HG03457 (cell line): ENCODE measurements around the gene PTPRJ.

Source experiments
- ATAC-seq: cut with Tn5 transposase; IDR thresholded peaks from one replicate; pipeline ENCODE4 v1.9.1; 2021; ENCODE audit warnings: moderate number of reproducible peaks; ENCODE audit not compliant: unreplicated experiment

The PTPRJ gene

DNA sequence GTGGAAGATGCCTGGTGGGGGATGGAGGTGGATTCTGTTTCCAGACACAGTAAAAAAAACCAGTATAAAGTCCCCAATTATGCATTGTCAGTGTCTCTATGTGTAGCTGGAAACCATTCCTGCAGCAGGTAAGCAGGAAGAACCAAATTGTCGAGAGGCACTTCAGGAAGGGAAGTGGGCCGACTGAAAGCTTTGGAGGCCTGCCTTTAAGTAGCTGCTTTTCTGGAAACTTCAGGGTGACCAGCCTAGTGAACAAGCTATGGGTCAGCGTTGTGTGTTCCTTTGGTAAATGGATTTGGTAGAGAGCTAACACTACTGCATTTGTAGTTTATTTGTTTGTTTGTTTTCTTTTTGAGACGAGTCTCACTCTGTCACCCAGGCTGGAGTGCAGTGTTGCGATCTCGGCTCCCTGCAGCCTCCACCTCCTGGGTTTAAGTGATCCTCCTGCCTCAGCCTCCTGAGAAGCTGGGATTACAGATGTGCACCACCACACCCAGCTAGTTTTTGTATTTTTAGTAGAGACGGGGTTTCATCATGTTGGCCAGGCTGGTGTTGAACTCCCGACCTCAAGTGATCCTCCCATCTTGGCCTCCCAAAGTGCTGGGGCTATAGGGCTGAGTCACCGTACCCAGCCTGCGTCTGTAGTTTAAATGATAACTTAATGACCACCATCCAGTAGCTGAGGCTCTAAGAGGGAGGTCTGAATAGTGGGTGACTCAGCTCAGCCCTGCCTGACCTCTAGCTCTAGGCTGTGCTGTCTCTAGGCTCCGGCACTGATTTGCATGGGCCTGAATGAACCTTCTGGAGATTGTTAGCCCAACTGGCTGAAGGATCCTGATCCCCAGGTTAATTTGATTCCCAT is 12.8 kb downstream of the PTPRJ start:
- ATAC-seq, result no peak

DNA sequence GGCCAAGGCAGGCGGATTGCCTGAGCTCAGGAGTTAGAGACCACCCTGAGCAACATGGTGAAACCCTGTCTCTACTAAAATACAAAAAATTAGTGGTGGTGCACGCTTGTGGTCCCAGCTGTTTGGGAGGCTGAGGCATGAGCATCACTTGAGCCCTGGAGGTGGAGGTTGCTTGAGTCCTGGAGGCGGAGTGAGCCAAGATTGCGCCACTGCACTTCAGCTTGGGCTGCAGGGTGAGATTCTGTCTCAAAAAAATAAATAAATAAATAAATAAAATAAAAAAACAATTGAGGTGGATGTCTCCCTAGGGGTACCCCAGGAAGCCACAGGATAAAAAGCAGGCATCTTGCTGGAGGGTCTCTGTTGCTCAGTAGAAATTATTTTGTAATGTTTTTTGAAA is 14.1 kb downstream of the PTPRJ start:
- ATAC-seq, result no peak

DNA sequence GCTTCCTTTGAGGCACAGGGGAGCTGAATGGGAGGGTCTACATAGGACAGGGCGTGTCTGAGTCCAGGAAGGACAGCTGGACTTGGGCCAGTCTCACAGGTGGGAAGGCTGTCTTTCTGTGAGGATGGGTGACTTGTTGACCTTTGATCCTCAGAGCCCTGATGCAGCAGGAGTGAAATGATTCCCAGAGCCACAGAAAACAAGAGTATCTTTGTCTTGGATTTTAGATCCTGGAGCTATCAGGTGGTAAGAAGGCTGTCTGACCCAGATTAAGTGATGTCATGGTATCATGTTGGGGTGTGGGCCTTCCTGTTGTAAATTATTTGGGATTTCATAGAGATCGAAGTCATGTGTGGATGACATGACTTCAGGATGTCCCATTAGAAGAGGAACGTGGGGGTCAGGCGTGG is 15.0 kb downstream of the PTPRJ start:
- no peak for ATAC-seq

DNA sequence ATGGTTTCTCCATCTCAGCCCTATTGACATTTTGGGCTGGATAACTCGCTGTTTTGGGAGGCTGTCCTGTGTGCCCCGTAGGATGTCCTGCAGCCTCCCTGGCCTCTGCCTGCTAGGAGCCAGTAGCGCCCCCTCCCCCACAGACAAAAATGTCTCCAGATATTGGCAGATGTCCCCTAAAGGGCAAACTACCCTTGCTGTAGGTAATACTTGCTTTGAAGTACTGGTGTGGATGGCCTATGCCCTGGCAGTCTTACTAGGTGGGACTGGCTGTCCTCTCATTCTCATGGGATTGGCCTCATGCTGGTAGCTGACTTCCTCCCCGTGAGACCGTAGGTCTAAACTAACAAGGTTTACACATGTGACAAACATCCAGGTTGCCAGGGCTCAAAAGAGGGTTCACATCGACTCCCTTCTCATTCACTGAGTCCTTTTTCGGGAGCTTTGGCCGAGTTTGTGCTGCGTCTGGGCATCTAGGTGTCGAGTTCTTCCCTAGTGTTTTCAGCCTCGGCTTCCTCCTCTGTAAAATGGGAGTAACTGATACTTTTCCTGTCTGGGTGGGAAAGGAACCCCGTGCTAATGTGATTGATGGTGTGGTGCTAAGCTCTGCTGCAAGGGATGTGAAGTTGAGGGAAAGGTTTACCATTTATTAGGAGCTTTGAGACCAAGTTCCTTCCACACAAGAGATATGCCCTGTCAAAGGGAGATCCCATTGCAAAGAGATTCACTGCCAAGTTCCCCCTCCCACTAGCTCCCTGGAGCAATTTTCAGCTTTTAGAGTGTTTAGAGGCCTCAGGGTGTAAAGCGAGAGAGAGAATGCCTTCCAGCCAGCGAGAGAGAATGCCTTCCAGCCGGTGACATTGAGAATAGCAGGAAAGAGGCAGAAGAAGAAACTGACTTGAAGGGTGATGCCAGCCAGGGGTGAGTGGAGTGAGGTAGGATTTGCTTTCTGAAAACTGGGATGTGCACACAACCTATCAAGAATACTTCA is 17.0 kb downstream of the PTPRJ start:
- ATAC-seq, result no peak

DNA sequence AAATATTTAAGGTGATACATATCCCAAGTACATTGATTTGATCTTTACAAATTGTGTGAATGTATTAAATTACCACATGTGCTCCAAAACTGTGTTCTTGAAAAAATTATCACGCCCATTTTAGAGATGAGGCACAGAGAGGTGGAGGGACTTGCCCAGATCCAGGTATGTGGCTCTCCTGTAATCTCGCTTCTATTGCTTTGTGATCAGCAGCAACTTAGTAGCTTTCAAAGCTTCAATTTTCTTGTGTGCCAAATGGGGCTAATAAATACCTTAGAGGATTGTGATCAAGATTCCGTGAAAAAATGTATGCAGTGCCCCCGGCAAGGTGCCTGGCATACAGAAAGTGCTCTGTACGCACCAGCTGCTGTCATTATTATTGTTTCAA is 18.0 kb downstream of the PTPRJ start:
- no peak for ATAC-seq

DNA sequence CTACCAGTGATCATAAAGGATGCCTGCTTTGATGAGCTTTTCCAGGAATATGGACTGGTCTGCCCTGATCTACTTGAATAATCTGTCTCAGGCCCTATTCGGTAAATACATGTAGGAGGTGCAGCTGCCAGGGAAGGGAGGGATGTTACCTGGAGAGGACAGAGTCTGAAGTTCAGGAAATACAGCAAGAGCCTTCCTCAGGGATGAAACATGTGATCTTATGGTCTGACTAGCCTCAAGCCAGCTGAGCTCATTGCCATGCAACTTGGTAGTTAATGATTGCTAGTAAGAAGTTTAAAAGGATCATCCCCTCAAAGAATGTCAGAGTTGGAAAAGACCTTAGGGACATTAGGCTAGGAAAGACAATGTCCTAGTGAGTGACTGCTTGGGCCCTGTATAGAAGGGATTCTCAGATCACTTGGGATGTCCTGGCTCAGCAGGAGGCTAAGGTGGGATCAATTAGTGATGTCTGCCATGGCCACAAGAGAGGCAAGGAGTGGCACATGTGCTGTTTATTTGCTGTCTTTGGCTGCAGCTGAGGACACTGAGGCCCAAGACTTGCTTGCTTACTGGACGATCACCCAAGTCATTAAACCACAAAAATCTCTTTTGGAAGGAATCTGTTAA is 18.5 kb downstream of the PTPRJ start:
- ATAC-seq, result no peak

DNA sequence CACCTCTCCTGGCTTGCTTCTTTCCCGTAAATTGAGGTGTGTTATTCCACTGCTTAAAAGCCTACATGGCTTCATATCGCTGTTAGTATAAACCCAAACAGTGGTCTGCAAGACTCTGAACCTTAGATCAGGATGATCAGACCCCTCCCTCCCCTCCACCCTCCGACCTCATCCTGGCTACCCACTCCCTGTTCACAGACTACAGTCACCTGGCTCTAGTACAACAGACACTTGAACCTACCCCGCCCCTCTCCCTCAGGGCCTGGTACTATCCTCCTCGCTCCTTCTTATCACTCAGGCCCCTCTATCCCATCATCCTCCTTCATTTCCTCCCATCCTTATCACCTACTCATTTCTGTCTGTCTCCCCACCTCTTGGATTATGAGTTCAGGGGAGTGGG is 20.1 kb downstream of the PTPRJ start:
- no peak for ATAC-seq

DNA sequence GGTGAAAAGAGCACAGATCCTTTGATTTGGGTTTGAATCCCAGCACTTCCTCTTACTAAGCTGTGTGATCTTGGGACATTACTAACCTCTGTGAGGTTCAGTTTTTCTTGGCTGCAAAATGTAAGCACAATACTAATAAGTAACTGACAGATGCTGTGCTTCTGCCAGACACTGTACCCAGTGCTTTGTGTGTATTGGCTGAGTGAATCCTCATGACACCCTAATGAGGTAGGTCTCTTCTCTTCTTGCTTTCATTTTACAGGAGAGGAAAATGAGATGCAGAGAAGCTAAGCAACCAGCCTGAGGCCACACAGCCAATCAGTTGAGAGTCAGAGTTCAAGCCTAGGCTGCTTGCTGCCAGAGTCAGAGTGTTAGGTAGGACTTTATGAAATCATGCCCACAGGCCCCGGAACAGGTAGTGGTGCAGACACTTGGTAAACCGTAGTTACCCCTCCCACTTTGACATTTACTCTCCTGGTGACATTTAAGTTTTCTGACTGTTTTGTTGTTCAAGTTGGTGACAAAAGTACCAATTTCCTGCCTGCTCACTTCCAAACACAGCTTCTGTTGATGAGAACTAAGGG is 21.2 kb downstream of the PTPRJ start:
- ATAC-seq, result peak; percentile 67

DNA sequence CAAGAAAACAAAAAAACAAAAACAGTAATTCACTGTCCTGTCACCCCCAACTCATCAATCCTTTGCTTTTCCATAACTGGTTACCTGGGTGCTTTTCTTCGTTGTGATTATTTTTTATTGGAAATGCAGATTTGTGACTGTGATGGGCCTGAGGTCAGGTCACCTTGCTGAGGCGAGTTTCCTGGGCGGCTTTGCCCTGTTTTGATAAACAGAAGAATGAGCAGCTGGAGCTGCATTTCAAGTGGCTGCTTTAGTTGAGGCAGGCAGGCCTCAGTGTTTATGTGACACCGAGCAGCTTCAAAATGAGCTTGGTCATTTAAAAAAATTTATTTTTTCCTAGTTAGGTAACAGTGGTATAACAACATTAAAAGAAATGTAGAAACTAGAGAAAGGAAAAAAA is 22.2 kb downstream of the PTPRJ start:
- ATAC-seq, result no peak

DNA sequence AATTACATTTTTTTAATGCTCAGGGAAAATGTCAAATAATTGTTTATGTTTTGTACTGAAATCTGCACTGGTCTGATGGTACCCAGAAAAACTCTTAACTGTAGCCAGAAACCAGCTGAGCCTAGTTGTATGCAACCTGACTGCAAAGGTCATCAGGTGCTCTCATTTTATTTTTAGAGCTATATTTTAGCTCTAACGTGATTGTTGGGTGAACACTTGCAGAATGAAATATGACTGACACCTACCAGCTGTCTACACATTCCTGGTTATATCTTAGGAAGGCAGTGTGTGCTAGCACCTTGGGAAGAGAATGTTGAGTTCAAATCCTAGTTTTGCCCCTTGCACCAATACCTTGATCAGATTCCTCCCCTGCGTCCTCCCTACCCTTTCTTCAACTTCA is 23.6 kb downstream of the PTPRJ start:
- ATAC-seq, result no peak

DNA sequence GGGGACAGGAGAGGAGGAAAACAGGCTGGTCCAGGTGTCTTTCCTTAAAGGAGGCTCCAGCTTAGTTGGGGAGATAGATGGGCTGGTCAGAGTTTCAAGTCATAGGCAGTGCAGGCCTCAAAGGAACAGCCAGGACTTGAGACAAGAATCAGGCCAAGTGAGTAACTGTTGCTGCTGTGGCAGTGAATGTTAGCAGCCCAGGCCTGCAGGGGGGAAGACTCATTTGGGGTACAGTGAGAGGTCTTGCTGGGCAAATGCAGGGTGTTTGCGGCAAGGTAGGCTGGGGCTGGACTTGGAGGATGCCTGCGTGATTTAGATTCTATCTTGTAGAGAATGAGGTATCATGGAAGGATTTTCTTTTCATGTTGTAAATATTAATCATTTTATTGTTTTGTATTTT is 24.1 kb downstream of the PTPRJ start:
- ATAC-seq, result no peak

DNA sequence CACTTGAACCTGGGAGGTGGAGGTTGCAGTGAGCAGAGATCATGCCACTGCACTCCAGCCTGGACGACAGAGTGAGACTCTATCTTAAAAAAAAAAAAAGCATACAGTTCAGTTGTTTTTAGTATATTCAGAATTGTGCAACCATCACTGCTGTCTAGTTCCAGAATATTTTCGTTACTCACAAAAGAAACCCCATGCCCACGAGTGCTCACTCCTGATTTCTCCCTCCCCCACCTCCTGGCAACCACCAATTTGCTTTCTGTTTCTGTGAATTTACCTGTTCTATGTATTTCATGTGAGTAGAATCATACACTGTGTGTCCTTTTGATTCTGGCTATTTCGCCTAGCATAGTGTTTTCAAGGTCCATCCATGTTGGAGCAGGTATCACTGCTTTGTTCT is 24.8 kb downstream of the PTPRJ start:
- no peak for ATAC-seq

DNA sequence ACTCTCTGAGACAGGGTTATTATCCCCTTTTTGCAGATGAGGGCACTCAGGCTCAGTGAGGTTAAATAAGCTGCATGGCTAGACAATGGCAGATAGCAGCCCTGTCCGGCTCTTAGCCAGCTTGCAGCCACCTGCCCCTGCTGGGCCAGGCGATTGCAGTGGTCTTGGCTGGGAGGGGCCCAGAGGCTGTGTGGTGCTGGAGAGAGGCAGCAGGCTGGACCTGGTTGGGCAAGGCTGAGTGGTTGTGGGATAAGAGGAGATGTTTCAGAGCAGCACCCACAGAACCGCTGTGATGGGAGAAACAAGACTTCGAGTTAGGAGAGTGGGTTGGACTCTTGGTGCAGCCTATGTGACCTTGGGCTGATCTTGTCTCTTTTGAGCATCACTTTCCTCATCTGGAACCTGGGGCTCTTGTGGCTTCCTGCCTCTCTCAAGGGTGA is 25.5 kb downstream of the PTPRJ start:
- ATAC-seq, result no peak

DNA sequence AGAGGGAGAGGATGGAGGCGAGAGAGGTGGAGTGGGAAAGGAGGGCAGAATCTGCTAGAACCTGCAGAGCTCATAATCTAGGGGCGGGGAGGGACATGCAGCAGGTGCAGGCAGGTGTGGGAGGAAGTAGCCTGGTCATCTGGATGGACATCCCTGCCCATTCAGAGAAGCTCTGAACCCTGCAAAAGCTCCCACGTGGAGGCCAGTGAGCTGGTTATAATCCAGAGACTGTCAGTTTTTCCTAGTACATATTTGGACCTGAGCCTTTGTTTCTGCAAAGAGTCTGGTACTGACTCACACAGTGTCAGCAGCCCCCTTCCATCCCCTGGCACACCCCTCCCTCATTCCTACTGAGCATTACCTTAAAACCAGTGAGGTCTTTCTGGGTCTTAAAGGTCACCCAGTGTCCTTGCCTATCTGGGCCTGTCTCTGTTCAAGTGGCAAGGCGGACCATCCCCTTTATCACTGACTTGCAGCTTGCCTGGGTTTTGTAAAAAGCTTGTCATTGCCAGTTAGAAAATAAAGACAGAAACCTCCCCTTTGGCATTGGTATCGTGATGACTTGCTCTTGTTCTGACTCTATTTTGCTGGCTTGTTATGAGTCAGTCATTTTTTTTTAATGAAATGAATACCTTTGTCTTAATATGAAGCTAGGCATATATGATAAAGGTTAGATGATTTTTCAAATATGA is 26.1 kb downstream of the PTPRJ start:
- peak; percentile 43 for ATAC-seq

DNA sequence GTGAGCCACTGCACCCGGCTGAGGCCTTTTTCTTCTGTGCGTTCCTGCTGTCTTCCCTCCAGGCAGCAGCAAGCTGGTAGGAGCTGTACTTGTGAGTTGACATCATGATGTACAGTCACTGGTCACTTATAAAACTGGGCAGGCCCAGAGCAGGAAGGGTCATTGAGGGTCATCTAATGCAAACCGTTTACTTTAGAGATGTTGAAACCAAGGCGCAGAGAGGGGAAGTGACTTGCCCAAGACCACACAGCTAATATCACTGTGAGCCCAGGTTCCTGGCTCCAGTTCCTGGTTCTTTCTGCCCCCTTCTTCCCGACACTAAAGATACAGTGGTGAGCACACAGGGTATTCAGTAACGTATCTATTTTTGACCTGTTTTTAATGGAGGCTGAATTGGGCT is 27.3 kb downstream of the PTPRJ start:
- ATAC-seq, result no peak

DNA sequence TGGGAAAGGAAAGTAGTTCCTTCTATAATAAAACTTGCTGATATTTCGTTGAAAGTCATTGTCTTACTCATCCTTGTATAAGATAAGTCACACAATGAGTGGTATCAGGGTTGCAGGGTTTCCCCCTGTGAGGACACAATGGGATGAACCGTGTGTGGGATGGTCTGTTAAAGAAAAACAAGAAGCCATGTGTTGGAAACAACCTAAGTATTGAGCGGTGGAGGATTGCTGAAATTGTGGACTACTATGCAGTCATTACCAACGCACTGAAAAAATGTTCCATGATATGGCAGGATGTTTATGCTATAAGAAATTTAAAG is 28.6 kb downstream of the PTPRJ start:
- ATAC-seq, result no peak

DNA sequence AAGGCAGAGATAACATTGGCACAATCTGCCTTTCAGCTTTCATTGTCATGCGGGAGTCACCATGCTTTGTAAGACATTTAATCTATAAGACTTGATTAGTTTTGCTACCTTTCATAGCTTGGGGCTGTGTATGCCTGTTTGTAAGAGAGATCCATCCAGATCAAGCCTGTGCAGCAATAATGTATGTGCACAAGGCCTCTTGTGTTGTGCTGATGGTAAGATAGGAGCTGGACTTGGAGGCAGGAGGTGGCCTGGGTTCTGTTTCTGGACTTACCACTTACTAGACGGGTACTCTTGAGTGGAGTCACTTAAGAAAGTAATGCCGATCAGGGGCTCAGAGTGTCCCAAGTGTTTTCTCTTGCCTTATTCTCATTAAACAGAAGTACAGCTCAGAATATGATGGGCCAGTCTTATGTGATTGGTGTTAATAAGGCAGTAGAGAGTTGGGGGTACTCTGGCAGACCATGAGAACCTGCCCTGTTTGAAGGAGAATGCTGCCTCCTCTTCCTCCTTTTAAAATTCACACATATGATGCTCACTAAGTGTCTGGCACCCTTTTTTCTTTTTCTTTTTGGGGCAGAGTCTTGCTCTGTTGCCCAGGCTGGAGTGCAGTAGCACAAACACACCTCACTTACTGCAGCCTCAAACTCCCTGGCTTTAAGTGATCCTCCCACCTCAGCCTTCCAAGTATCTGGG is 30.9 kb downstream of the PTPRJ start:
- no peak for ATAC-seq

DNA sequence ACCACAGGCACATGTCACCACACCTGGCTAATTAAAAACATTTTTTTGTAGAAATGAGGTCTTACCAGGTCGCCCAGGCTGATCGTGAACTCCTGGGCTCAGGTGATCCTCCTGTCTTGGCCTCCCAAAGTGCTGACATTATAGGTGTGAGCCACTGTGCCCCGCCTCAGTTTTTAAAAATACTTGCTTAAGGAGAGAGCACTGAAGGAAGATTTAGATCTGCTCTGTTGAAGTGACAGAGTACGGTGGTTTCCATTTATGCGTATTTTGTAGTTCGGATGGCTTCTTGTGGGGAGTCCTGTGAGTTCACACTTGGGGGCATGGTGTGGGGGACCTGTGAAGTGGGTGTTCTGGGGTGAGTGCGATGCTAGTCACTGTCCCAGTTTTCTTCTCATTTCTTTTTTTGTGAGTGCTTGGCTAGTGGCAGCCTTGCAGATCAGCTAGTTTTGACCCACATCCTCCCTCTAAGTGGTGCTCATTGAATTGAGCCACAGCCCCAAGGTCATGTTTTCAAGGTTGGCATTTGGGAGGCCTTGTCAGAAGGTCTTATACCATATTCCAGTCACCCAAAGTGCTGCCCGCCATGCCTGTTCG is 31.5 kb downstream of the PTPRJ start:
- ATAC-seq, result no peak

DNA sequence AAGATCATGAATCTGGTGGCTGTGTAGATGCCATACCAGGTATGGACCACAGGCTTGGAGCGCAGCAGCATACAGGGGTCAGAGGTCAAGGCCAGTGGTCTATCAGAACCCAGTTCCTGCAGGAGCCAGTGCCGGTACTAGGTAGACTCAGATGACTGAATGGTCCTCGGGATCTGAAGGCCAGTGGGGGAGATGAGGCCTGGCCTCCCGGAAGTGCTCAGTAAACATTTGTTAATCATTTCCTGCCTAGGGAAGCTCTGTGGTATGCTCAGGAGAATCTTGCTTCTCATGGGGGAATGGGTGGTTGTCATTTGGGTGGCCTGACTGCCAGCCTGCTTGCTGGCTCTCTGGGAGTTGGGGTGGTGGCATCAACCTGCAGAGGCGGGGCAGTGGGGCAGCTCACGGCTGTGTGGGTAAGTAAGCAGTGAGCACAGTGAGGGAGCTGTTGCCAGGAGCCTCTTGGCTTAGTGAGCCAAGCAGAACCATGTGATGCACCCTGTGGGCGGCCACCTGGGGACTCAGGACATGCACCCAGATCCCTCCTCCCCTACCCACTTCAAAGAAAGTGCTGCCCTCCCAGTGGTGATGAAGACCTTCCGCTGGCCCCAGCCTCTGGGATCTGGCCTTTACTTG is 33.0 kb downstream of the PTPRJ start:
- peak; percentile 43 for ATAC-seq
